GM11168 (cell line): Measurements from ENCODE around the gene ZNF536.

Experiments used
- in situ Hi-C: fragments of 300-500 bp; cut with MboI; formaldehyde crosslinking; loops from one replicate; pipeline ENCODE4 v1.12.0; 2022; ENCODE audit warnings: low sequenced_read_pairs; ENCODE audit not compliant: unreplicated experiment

The ZNF536 gene

DNA sequence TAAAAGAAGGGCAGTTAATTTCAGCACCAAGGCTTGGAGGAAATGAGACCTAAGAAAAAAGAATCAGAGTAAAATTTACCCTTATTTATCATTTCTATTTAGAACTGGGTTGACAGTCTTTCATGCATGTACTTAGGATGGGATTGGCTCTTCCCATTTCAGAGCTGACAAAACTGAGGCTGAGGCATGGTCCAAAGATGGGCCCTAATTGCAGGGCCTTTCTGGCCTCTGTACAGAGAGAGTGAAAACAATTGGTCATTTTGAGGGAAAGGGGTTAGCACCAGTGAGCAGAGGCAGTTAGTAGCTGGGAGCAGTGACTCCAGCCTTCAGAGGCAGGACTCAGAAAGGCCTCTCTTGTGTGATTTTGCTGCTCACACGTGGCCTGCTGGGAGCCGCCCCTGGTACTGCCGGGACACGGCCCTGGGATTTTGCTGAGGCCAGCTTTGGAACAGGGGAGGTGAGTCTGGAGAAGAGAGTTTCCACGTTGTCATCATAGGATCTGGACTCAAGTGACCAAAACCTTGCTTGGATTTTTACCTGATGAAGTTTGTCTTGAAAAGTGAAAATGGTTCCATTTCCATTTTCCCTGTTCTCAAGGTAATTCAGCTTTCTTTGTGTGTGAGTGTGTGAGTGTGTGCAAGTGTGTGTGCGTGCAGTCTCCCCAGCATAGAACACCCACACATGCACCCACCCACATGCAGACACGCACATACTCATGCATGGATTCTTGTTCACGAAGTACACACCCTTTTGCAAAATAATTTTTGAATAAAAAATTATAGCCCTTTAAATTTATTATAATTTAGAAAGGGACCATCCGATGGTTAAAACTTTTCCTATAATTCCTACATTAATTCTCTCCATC, at the start of gene ZNF536:
TSS of gene ZNF536 (plus strand) at position 425 of the 865 bp plus-strand sequence. CDS start 71,179 bp downstream, outside the sequence.
- in situ Hi-C loops = no loop called here

DNA sequence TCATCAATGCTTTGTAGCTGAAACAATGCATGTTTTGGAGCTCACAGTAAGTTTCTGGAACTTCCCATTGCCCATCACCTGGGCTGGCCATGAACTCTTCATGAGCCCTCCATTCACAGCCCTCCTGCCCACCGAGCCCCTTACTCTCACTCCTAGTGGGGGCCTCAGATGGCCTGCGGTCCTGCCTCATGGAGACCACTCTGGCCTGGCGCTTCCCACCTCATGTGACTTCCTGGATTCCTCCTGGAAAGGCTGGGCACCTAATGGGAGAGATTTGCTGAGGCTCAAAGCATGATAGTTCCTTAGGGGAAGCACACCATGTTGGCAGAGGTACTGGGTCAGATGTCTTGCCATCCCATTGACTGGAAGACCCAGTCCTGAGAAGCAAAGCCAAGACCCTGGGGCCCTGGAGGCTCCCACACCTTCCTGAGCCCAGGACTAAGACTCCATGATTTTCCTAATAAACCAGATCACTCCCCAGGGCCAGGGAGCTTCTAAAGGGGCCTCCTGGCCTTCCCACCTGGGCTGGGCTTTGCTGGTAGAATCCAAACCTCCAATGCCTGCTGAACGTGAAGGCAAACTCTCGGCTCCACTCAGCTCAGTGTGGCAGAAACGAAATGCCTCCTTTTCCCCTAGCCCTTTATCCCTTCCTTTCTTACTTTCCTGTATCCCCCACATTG, 49.4 kb upstream of the ZNF536 start:
- in situ Hi-C loops = no loop called here

DNA sequence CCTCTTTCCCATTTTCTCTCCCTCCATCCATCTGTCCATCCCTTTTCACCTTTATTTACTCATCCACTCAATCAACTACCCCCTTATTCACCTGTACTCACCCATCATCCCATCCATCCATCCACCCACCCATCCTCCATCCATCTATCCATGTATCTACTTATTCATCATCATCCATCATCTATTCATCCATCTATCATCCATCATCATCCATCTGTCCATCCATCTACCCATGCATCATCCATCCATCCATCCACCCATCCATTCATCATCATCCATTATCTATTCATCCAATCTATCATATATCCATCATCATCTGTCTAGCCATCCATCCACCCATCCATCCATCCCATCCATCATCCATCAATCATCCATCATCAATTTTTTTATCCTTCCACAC, 48.3 kb upstream of the ZNF536 start:
- in situ Hi-C loops = no loop called here

DNA sequence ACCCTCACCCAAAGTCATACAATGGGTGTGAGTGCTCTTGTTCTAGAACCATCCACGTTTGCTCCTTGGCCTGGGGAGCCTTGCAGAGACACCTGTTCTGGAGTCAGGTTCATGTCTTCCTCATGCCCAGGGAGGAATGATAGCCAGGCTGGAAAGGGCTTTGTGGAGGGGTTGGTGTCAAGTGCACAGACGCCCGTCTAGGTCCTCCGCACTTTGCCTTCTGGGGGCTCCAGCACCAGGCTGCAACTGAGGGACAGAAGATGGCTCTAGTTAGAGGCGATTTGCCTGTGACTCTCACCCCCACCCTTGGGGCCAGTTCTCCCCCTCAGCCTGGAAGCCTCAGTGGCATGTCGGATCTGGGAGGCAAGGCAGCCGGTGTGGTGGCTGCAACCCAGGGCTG, 47.2 kb upstream of the ZNF536 start:
- in situ Hi-C loops = no loop called here

DNA sequence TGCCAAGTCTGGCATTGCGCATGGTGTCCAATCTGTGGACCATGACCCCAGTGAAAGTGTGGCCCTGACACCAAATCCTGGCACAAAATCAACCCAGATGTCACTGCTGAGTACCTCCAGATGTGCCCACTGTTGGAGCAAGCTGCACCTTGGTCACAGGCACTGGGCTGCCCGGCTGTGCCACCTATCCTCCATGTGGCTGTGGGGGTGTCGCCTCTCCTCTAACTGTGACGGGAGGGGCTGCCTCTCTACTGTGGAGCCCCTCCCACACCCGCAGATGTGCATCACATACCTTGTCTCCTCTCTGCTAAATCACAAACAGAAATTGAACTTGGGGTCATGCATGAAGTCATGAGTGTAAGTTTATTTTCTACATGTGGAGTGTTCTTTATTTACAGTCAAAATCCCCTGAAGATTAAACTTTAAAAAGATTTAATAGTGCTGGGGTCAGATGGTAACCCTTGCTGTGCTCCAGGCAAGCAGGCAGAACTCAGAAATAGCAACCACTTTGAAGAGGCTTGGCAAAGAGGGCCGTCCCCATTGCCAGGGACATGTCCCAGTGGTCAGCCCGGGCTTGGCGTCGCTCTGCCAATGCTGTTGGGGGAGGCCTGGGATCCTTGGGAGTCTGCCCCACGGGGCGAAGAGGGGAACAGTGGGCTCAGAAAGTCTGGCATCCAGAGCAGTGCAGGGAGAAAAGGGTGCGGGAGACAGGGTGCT, 46.4 kb upstream of the ZNF536 start:
- in situ Hi-C loops = no loop called here

DNA sequence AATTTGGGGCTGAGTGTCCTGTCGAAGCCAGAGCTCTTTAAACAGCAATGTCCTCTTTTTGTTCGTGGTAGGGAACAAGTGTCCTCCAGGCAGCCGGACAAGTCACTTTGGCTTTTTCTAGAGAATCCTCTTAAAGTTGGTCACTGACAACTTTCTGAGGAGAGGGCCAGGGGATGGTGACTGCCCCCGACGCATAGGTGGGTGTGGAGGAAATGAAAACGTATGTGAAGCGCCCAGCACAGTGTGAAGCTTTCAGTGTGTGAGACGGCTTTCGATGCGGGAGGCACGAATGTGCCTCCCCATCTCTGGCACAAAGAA, 45.8 kb upstream of the ZNF536 start:
- in situ Hi-C loops = no loop called here

DNA sequence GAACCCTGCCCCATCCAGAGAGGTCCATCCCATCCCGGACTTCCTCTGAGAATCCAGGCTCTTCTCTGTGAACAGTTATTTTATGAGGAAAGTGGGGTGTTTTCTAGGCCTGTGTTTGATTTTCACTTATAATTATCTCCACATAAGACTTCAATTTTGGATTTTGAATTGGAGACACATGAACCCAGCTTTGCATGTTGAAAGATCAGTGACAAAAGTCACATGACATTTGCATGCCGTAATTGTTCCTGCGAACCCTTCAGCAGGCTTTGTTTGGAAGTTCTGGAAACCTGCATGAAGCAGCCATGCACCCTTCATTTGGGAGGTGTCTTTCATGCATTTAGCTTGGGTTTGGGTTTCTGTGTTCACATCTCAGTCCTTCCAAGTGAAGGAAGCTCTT, 44.9 kb upstream of the ZNF536 start:
- in situ Hi-C loops = no loop called here

DNA sequence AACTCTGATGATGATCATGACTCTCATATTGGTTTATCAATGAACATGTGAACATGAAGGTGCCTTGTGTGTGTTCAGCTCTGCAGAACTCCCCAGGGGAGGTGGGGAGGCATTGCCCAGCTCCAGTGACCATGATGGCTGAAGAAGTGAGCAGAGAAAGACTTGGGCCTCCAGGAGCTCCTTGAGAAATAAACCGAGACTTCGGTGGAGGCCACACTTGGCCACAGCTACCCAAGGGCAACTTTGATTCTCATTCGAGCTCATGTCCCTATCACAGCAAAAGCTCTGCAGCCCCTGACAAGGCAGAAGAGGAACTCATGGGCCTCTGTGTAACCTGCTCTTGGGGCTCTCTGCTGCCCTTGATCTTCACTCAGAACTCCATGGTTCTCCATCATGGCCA, 44.1 kb upstream of the ZNF536 start:
- in situ Hi-C loops = no loop called here

DNA sequence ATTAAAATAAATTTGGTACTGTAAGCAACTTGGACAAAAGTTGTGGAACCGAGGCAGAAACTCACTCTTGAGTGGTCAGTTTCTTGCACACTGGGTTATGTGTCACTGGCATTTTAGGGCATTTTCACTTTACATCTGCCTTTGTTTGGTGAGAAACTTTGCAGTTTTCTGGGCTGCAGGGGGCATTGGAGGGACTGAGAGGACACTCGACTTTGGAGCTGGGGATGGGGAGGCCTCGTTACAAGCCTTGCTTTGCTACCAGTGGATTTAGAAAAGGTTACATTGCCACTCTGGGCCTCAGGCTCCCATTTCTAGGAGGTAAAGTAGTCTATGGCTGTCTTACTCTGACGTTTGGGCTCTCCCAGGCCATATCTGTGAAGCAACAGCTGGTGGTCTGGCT, 41.9 kb upstream of the ZNF536 start:
- in situ Hi-C loops = no loop called here

DNA sequence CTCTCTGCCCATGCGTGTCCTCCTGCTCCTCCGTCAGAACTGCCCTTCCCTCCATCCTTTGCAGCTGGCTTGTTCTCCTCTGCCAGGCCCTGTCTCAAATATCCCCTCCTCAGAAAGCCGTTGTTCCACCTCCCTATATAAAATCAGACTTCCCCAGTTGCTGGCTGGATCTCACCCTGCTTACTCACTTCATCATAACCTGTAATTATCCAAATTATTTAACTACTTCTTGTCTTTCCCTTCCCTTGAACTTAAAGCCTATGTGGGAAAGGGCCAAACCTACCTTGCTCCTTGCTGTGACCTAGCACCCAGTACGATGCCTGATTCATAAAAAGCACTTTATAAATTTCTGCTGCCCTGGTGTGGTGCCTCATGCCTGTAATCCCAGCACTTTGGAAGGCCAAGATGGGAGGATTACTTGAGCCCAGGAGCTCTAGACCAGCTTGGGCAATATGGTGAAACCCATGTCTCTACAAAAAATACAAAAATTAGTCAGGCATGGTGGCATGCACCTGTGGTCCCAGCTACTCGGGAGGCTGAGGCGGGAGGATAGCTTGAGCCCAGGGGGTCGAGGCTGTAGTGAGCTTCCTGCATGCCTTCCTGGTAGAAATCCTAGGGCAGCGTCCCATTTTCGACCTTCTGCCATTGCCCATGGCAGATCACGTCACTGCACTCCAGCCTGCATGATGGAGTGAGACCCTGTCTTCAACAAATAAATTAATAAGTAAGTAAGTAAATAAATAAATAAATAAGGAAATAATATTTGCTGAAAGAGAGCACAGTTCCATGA, 39.5 kb upstream of the ZNF536 start:
- in situ Hi-C loops = no loop called here

DNA sequence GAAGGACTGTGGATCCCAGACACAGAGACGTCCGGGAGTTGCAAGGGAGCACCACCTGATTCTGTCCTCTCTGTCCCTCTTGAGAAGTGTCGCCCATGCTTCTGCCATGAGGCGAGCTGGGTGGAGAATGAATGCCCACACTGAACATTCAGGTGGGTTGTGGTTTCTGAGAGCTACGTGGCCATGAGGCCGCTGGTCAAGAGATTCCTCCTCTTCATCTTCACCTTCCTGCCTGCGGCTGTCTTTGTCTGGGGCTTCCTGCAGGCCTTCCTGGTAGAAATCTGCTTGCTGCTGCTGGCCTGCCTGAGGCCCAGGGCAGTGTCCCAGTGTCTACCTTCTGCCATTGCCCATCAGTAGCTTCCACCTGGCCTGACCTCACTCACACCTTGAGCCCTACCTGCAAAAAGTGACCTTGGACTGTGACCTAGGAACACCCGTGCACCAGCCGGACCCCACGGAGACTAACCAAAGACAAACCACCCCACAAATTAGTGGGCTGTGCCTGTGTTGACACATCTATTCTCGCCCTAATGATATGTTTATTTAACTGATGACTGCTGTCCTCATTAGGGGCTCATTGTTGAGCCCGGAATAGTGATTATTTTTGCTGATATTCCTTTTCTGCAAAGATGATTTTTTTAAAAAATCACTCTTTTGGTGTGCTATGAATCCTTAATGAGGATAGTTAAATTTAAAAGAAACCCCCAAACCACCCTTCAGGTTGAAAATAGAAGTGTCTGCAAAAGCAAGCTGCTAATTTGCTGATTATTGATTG, 38.7 kb upstream of the ZNF536 start:
- in situ Hi-C loops = no loop called here

DNA sequence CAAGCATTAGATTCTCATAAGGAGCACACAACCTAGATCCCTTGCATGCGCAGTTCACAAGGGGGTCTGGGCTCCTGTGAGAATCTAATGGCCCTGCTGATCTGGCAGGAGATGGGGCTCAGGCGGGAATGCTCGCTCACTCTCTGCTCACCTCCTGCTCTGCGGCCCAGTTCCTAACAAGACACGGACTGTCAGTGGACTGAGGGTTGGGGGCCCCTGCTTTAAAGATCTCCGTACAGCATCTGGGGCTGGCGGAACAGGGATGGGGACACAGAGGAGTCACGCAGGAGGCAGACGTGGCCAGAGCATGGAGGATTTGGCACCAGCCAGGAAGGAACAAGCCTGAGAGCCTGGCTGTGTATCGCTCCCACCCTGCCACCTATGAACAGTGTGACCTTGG, 37.3 kb upstream of the ZNF536 start:
- in situ Hi-C loops = no loop called here

DNA sequence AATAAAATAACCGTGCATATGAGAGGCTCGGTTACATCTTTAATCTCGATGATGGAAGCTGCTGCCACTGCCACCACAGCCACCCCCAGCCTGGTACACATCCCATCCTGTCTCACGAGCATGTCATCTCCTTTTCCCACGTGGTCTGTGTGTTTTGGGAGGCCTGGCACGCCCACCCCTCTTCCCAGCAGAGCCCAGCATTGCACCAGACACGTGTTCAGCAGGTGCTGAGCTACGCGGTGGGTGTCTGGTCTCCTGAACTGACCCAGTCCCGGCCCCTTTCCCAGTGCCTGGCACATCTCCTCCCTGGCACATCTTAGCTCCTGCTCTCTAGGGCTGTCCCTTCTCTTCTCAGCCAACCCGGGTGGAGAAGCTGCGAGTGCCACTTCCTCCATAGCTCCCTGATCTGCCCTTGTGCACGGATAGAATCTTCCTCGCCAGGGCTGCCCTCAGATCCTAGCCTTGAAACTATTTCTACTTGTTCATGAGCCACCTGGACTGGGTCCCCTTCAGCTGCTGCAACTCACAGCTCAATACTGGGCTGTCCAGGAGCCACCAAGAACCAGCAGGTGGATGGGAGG, 36.8 kb upstream of the ZNF536 start:
- in situ Hi-C loops = no loop called here

DNA sequence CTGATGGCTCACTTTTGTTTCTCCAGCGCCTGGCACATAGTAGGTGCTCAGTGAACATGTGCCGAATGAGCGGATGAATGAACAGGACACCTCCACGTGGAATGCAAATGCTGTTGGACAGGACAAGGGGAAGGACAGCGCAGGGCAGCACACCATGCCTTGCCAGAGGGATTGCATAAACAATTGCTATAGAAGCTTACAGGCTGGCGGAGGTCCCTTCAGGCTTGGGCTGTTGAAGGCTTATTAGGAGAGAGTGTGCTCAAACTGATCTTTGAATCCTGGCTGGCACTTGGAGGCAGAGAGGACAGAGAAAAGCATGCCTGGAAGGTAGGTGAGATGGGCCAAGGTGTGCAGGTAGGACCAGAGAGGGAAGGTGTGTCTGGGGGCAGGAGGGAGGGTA, 35.9 kb upstream of the ZNF536 start:
- in situ Hi-C loops = no loop called here

DNA sequence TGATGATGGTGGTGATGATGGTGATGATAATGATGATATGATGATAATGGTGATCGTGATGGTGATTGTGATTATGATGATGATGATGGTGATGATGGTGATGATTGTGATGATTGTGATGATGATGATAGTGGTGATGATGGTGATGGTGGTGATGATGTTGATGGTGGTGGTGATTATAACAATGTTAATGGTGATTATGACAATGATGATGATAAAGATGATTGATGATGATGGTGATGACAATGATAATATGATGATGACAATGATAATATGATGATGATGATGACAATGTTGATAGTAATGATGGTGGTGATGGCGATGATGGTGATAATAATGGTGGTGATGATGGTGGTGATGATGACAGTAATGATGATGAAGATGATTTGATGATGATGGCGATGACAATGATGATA, 34.1 kb upstream of the ZNF536 start:
- in situ Hi-C loops = no loop called here

DNA sequence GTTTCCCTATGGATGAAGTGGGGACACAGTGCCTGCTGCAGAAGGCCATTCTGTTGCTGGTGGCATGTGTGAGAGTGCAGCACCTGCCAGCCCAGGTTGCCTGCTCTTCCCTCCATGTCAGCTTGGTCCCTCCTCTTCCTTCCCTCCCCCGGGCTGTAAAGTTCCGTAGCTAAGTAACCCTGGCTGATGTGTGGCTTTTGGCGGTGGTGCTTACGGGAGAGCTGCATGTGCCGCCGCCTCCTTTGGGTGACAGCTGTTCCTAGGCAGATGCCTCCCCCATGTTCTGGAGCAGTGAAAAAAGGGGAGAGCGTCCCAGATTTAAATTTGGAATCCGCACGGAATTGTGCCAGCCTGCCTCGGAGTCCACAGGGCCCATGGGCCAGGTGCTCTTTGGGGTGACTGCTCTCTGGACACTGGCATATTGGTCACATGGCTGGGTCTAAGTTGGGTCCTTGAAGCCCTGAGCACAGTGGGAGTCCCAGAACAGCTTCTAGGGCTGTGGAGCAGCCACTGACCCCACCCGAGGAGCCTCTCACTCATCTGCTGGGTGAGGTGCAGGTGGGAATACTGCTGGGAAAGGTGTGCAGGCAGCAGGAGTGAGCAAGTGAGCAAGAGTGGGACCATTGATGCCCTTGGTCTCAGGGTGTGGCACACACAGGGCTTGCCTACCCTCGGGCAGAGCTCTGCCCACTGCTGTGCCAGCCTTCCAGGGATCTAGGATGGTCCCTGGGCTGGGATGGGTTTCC, 33.1 kb upstream of the ZNF536 start:
- in situ Hi-C loops = no loop called here

DNA sequence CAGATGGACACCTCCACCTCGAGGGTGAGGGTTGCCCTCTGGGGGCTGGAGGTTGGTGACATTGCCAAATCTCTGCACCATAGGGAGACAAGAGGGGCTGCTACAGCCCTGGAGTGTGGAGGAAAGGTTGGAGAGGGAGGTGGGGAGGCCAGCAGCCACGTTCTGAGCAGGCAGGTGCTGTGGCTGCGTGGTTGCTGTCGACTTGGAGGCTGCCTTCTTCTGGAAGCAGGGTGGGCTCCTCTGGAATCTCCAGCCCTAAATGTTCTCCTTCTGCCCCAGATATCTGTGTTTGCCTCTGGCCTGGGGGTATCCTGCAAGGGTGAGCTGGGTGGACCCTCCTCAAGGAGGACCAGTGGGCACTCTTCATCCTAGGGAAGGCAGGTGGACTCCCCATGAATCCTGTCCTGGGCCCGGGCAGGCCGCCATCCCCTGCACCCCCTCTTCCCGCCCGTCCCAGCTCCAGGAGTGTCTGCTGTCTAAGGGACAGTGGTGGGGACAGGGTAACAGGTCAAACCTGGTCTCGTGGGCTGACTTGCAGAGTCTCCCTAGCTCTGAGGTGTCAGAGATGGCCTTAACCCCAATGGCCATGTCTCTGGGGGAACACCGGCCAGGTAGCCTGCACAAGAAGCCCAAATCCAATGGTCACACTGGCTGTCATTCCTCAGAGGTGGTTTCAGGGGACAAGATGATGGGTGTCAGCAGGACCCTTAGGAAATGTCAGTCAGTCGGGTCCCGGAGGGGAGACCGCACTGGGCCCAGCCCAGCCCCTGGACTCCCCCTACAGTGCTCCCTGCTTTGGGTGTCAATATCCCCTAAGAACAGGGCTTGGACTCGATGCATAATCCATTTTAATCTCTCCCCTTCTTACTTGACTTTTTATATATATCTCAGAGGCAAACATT, 32.3 kb upstream of the ZNF536 start:
- in situ Hi-C loops = no loop called here
